ENCODE data around the gene PLCD4.

PLCD4 gene

DNA sequence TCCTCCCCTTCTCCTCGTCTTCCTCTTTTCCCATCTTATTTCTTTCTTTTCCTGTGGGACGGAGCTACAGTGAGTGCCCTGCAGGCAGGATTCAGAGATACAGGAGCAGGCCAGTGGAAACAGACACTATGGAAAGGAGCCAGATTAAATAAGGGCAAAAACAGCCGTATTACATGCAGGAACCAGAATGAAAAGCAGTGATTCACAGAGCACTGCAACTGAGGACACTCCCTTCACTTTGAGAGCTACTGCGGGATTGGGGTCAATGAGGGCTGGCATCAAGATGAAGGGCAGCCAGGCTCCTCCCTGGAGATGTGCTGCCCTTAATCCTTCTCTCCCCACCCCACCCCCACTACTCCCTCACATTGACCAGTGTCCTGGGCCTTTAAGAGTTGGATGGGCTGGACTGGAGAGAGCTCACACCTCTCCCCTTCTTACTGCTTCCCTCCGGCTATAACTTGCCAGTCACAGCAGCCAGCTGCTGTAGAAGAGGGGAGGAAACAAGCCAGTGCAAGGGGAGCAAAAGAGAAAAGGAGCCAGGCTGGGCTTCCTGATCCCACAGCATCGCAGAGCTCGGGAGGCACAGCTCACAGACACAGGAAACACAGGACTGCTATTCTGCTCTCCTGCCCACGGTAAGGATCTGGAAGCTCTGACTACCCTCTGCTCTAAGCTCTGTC is at the start of gene PLCD4:
PLCD4 (plus strand) TSS at position 464 of the 680 bp plus-strand sequence. CDS start 7,841 bp downstream, outside the sequence.
- no peak for DNase-seq

DNA sequence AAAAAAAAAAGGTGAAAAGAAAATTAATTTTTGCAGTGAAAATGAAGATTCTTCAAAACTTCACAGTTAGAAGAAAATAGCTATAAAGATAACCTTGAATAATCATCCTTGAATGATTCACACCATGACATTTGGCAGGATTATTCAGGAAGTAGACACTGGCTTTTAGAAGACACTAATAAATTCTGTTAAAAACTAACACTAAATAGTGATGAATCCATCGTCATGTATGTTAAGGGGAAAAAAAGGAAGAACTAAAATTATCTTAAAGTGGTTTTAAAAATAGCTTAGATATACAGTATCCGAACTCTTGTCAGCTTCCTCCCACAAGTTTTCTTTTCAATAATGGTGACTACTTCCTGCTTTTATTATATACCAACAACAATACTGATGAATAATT is 49.8 kb upstream of the PLCD4 start:
- DNase-seq = no peak

DNA sequence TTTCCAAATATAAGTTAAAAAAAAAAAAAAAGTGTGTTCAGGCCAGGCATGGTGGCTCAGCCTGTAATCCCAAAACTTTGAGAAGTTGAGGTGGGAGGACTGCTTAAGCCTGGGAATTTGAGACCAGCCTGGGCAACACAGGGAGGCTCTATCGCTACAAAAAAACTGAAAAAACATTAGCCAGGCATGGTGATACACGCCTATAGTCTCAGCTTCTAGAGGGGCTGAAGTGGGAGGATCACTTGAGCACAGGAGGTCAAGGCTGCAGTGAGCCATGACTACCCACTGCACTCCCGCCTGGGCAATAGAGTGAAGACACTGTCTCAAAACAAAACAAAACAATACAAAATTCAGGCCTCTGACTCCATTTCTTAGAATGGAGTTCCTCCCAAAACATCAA is 48.7 kb upstream of the PLCD4 start:
- DNase-seq = no peak

DNA sequence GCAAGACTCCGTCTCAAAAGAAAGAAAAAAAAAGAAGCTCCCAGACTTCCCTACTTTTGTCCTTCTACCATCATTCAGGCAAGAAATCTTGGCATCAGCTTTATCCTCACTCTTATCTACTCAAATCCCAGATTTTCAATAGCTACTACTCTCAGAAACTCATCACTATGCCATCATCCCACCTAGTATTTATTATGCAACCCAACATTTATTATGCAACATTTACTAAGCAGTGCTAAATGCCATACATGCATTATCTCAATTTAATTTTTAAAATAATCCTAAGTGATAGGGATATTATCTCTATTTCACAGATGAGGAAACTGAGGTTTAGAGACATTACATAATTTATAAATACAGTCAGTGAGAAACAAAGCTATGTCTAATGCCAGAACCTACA is 43.6 kb upstream of the PLCD4 start:
- DNase-seq = no peak

DNA sequence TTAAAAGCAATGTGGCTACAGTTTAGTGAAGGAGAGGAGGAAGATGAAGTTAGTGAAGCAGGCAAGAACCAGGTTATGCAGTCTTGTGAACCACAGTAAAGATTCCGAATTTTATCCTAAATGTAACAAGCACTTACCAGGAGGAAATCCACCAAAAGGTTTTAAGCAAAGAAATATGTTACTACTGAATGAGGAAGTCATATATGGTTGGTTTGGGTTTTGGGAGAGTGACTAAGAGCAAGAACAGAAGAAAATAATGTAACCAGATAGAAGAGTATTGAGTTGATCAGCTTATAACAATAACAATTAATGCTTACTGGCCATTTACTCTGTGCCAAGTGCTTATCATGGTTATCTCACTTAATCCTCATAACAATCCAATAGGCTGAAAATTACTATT is 41.4 kb upstream of the PLCD4 start:
- no peak for DNase-seq

DNA sequence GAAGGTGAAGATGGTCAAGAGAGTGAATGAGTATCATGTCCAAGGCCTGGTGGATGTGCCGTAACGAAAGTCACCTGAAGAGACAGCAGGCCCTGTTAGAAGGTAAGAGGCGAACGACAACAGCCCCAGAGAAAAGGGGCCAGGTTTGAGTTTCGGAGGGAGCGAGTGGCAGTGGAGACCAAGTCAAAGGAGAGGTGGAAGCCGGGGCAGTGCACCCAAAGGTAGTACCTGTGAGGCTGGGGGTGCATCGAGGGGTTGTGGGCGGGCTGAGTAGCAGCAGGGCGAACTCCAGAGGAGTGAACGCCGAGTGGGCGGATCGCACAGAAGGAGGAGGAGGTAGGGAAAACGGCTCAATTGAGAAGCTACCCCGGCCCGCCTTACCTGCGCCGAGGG is 39.9 kb upstream of the PLCD4 start:
- peak; percentile 75 to 82 for DNase-seq

DNA sequence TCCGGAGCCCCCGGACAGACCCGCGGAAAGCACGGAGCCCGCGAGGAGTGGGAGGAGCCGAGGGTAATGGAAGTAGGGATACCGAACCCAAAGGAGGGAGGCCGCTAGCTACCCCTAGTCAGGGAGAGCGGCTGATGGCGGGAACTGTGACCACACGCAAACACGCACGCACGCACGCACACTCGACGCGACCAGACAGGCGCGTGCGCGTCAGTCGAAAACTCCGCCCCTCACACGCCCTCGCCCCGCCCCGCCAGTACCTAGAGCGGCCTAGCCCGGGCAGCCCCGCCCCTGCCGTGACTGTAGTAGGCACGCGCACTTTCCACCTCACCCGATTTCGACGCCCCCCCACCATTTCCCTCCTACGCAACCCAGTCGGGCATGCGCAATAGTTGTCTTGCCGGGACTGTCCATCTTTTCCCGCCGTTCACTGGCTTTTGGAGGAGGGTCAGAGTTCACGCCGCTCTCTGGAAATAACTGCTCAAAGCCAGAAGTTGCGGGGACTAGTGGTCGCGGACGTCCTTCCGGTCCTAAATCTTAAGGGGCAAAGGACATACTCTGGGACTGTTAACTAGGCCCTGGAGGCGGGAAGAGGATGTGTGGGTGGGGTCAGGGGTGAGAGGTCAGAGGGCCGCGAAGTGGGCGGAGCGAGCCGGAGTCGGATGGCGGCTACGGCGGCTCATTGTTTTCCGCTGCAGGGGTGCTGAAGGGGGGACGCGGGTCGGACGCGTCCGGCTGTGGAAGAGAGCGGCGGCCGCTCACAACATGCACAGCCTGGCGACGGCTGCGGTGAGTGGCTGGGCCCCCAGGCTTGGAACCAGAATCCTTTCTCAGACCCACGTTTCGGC is 39.3 kb upstream of the PLCD4 start, which contains the start of the genes CNOT9 and USP37:
CNOT9 (plus strand) TSS at position 650 of the 848 bp plus-strand sequence; CDS start at position 766, 116 bp downstream.
USP37 (minus strand) TSS at position 162 of the 848 bp plus-strand sequence. CDS start 9,698 bp downstream, outside the sequence.
- DNase-seq = peak; percentile 100

DNA sequence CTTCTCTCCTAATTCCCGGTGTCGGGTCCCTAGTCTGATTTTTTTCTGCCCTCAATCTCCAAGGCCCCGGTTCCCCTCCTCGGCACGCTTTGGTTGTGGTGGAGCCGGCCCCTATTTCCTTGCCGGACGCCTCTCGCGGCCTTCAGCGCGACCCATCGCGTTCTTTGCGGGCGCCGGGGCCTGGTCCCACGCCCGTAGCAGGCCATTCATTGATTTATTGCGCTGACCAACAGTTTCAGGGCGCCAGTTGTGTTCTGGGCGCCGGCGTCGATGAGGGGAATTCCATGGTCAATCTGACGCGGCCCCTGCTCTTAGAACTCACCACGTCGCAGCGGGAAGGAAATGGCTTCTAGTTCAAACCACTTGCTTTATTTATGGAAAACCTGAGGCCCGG is 38.7 kb upstream of the PLCD4 start:
- DNase-seq = peak; percentile 52 to 64

DNA sequence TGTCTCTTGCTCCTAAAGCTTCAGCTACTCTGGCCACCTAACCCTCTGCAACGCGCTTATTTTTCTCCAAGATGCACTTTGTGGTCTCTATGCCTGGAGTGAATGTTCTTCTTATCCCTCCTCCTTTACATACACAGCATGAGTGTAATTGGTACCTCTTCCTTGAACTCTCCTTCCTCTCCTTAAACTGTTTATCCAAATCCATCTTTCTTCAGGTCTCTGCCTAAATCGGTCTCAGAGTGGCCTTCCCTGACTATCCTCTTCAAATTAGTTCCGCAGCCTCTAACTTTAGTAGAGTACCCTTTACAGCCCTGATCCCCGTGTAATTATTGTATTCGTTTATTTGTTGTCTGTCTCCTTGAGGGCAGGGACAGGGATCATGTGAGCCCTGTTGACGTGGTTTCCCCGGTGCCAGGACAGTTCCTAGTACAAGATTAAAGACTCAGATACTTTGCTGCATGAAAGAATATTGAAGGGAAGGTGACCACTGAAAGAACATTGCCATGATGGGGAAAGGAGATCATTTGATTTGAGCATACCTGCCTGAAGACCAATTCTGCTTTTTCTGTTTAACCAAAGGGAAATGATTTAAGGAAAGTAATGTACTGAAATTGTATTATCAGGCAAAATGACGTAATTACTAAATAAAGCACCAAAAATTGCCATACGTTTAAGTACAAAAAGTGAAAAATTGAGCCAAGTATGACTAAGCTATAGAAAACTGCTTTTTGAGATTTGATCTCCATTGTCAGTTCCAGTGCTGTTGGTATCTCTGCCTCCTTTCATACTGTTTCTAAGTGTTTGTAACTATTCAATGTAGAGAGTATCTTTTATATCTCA is 37.8 kb upstream of the PLCD4 start:
- no peak for DNase-seq

DNA sequence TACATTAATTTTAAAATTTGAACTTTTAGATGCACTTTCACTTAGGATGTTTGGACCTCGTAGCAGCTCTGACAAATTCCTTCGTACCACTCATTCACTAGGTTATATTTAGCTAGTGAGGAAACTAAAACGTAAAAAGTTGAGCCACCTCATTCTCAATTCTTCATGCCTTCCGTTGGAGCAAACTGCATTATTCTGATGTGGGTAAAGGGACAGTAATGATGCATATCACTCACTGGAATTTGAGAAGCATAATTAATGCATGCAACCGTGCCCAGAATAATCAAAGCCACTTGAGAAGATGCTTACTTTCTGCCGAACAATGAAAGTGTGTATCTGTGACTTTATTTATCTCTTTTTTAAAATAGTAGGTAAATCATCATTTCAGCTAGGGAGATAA is 36.8 kb upstream of the PLCD4 start:
- DNase-seq = no peak

DNA sequence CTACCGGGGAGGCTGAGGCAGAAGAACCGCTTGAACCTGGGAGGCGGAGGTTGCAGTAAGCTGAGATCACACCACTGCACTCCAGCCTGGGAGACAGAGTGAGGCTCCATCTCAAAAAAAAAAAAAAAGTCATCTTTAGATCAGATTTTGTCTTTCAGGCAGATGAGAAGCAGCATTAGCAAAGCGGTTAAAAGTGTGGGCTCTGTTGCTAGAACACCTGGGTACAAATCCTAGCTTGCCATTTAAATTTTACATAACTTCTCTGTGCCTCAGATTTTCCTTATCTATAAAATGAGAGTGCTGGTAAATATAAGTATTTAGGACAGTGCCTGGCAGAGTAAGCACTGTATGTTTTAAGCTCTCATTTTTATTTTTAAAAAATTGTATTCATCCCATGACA is 30.8 kb upstream of the PLCD4 start:
- DNase-seq = no peak

DNA sequence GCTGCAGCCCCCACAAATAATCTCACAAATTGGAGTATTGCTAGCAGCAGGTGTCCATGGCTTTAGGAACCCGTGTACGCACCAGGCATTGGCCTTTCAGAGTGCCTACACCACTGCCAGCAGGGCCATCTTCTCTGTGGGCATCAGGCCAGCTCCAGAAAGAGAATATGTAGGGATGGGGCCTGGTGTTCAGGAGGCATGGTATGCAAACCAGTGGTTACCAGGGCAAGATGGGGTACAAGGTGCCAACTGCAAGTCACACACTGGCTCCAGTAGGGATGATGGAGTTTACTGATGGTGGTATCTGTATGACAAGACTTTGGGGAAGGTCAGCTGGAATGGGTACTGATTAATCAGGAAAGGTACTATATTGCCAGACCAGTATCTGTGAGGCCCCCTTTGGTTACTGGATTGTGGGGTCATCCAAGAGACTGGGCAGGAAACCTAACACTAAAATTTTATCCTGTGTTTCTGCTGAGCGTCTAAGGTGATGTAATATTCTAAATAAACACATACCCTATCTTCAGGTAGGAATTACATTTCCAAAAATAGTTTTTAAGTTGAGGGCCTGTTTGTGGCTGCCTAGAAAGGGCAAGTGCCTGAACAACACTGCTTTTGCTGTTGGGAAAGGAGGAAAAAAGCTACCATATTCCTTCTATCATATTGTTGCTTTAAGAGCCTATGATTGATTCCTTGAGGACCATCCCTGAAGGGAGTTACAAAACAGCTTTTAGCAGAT is 30.0 kb upstream of the PLCD4 start:
- no peak for DNase-seq

DNA sequence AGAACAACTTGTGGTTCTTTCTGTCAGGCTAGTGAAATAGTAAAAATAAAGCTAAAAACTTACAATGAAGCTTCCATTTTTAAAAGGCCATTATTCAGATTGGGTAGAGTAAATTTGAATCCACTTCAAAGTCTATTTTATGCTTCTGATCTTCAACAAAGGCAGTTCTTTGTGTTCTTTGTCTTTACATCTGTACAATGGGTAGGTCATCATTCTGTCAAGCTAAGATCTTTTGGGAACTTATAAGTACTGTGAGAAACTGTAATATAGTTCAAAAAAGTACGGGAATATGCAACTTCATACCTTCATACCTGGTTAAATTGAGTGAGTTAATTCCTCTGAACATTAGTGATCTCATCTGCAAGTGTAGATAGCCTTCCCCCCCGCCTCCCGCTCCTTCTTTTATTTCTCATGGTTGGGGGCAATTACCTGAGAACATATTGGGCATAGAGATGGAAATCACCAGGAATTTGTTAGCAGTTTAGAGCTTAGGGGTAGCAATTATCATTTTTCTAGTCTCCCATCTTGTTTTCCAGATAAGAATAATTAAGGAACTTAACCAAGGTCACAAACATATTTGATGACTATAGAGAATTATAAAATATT is 29.3 kb upstream of the PLCD4 start:
- DNase-seq = no peak

DNA sequence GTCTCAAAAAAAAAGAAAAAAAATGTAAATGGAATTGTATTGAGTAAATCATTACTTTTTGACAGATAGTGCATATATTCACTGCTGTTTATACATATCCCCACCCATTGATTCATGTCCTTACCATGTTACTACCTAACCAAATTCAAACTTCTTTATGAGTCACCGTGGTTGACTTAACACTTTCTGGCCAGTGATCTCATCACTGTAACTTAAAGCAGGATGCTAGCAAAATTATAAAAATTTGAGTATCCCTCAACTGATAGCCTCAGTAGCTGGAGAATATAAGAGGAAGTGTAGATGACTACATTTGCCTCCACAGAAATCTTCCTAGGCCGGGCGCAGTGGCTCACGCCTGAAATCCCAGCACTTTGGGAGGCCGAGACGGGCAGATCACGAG is 25.6 kb upstream of the PLCD4 start:
- no peak for DNase-seq

DNA sequence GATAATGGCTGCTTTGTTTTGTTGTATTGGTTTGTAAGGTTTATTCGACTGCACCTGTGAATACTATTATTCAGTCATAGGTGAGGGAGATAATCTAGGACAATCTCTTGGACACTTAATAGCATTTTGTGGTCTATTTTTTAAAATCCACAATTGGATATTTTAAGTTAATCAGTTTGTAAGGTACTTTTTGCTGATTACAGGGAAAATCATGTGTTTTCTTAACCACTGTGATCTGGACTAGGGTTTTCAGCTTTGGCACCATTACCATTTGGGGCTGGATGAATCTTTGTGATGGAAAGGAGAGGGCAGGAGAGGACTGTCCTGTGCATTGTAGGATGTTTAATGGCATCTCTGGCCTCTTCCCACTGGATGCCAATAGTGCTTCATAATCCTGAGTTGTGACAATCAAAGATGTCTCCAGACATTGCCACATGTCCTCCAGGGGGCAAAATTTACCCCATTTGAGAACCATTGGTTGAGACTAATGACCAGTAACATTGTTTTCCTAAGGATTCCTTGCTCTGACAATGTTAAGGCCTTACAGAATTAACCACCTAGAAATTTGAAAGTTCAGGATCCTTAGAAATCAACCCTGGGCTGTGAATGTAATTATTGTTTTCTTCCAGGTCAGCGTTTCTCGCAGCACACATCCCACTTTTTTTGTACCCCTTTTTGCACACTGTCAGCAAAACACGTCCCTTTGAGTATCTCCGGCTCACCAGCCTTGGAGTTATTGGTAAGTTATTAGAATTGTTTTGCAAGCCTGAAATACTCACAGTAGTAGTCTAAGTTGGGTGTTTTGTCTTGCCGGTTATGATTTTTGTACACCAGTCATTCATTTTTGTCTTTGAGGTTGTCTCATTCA is 23.5 kb upstream of the PLCD4 start:
- no peak for DNase-seq

DNA sequence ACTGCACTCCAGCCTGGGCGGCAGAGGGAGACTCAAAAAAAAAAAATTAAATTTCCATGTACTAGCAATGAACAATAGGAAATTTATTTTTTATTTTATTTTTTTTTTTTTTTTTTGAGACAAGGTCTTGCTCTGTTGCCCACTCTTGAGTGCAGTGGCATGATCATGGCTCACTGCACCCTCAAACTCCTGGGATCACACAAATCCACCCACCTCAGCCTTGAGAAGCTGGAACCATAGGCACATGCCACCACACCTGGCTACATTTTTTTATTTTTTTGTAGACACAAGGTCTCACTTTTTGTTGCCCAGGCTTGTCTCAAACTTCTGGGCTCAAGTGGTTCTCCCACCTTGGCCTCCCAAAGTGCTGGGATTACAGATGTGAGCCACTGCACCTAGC is 22.2 kb upstream of the PLCD4 start:
- no peak for DNase-seq

DNA sequence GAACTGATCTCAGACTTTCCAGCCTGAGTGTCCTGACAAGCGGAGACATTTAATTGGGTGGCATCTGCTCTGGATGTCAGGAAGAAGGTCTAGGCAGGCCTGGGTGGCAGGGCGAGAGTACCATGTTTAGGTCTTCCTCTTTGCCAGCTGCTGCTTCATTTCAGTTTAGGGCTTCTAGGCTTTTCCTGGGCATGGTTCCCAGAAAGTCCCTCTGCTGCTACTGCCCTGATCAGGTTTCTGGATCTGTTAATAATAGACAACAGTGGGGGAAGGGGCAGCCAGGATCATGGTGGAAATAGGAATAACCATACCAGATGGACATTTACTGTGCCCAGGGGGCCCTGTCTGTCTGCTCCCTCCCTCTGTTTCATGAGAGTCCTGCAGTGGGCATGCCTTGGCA is 2.3 kb upstream of the PLCD4 start:
- DNase-seq = no peak

DNA sequence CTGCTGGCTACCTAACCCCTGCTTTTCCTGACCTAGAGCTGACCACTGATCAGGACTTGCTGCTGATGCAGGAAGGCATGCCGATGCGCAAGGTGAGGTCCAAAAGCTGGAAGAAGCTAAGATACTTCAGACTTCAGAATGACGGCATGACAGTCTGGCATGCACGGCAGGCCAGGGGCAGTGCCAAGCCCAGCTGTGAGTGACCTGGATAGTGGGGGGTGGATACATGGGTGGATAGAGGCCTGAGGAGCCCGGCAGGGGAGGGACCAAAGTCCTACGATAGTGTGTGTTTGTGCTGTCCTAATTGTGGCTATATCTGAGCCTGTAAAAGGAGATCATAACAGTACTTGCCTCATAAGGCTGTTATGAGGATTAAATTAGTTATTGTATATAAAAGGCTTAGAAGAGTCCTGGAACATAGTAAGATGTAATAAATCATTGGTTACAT is 8.2 kb downstream of the PLCD4 start:
- DNase-seq = no peak

DNA sequence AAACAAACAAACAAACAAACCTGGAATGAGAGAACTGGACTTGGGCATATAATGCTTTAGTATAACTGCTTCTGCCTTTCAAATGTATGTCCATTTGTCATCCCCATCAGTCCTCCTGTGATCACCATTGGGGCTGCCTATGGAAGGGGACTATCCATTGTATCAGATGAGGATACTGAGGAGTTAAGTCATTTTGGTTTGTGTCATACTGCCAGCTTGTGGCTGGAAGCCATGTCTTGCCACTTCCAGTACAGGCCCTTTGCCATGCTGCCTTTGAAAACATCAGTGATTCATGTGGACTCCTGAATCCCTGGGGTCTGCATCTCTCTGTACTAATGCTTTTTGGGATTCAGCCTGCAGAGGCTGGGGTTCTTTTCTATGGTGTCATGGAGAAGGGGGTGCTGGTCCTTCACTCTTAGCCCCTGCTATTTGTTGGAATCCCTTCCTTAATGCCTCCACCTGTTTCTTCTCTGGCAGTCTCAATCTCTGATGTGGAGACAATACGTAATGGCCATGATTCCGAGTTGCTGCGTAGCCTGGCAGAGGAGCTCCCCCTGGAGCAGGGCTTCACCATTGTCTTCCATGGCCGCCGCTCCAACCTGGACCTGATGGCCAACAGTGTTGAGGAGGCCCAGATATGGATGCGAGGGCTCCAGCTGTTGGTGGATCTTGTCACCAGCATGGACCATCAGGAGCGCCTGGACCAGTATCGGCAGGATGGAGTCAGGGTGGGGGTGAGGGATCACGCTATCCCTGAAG is 10.6 kb downstream of the PLCD4 start:
- no peak for DNase-seq

DNA sequence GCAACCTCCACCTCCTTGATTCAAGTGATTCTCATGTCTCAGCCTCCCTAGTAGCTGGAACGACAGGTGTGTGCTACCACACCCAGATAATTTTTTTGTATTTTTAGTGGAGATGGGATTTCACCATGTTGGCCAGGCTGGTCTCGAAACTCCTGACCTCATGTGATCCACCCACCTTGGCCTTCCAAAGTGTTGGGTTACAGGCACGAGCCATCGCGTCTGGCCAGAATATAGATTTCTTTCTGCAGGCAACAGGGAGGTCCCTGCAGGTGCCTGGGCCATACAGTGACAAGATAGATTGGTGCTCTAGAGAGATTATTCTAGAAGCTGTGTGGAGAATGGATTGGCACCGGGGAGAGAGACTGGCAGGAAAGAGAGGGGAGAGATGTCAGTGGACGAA is 13.3 kb downstream of the PLCD4 start:
- DNase-seq = no peak

All from activated CD4-positive, alpha-beta T cell treated with anti-CD3 and anti-CD28 coated beads for 4 hours (primary cell).